Endothelial cell of umbilical vein (primary cell): ENCODE measurements around the gene CACNA2D1. TPM values are rescaled to one million over a fixed set of nuclear protein-coding genes. Genes with fewer than 3 reads are reported as not detected.

Experiments used
- BruUV-seq: library from RNA; stranded (reverse); fragments of 400-500 nt; replicated peaks from 2 replicates; lab custom pipeline; 2021; lab: Mats Ljungman, UMichigan
- CTCF ChIA-PET: fragments of 300-600, 350-600 bp; sonication (Branson Sonifier 250); formaldehyde crosslinking; loops from one replicate; lab custom pipeline; 2021; ENCODE audit warnings: antibody characterized with exemption, inconsistent platforms; lab: Charles Lee
- POLR2A ChIA-PET: fragments of 300-600, 350-600 bp; sonication (Branson Sonifier 250); formaldehyde crosslinking; loops from one replicate; lab custom pipeline; 2021; ENCODE audit warnings: antibody characterized with exemption, inconsistent platforms; lab: Charles Lee
- DNase-seq: peaks from one replicate; pipeline ENCODE4 v3.0.0-alpha.2; 2011; ENCODE audit warnings: low read depth, low spot score
- FAIRE-seq: peaks from 2 replicates; lab custom pipeline; 2011; peaks lifted over from hg19 to GRCh38; lab: Jason Lieb, UNC
- H2AFZ ChIP-seq: 2 replicates; pipeline ENCODE4 v1.6.0; 2012; ENCODE audit warnings: low read depth, low read length, control low read depth, inconsistent platforms
- H3K27ac ChIP-seq: 2 replicates; pipeline ENCODE4 v1.5.1; 2011; ENCODE audit warnings: low read depth, mild to moderate bottlenecking, control low read depth, low read length, moderate library complexity; ENCODE audit not compliant: insufficient read depth
- H3K27me3 ChIP-seq, 2 experiments: 2 replicates each; pipeline versions ENCODE4 v1.6.0 to v1.6.1; 2011; ENCODE audit warnings: low read length in 2 of 2, mixed read lengths in 1 of 2; ENCODE audit not compliant: control insufficient read depth in 2 of 2, insufficient read depth in 2 of 2
- H3K36me3 ChIP-seq, 2 experiments: 2 replicates in 1 of 2; 3 replicates in 1 of 2; pipeline ENCODE4 v1.5.1; 2011; ENCODE audit warnings: low read length in 2 of 2, mild to moderate bottlenecking in 1 of 2, moderate library complexity in 1 of 2; ENCODE audit not compliant: control insufficient read depth in 2 of 2, insufficient read depth in 2 of 2; ENCODE audit errors: extremely low read depth in 1 of 2
- H3K4me1 ChIP-seq: 3 replicates; pipeline ENCODE4 v1.5.1; 2011; ENCODE audit warnings: mild to moderate bottlenecking, low read length; ENCODE audit not compliant: control insufficient read depth, insufficient read depth; ENCODE audit errors: extremely low read depth
- H3K4me2 ChIP-seq: 2 replicates; pipeline ENCODE4 v1.6.1; 2011; ENCODE audit warnings: low read length, control low read depth, mixed read lengths; ENCODE audit not compliant: insufficient read depth
- H3K4me3 ChIP-seq, 3 experiments: fragments of 200-600 bp in 1 of 3; sonication (generic), shearing (Covaris generic) in 1 of 3; replicated peaks in 1 of 3; 2 replicates each; pipeline ENCODE4 v1.5.1; 2011 to 2016; ENCODE audit warnings: control low read depth in 3 of 3, low read length in 3 of 3, mild to moderate bottlenecking in 2 of 3, inconsistent platforms in 1 of 3, low read depth in 1 of 3, moderate library complexity in 1 of 3; ENCODE audit not compliant: insufficient read depth in 1 of 3
- H3K79me2 ChIP-seq: 2 replicates; pipeline ENCODE4 v1.6.0; 2012; ENCODE audit warnings: low read length, inconsistent platforms; ENCODE audit not compliant: control insufficient read depth, insufficient read depth
- H3K9ac ChIP-seq: replicated peaks from 2 replicates; pipeline ENCODE3; 2011; ENCODE audit warnings: low read length, control low read depth; ENCODE audit not compliant: insufficient read depth; ENCODE audit errors: extremely low read depth
- H3K9me1 ChIP-seq: replicated peaks from 3 replicates; pipeline ENCODE4 v1.6.0; 2011; ENCODE audit warnings: mild to moderate bottlenecking, low read length; ENCODE audit not compliant: control insufficient read depth, insufficient read depth; ENCODE audit errors: extremely low read depth
- H3K9me3 ChIP-seq: replicated peaks from 2 replicates; pipeline ENCODE4 v1.5.1; 2012; ENCODE audit warnings: low read length, inconsistent platforms; ENCODE audit not compliant: control insufficient read depth, insufficient read depth
- H4K20me1 ChIP-seq: replicated peaks from 2 replicates; pipeline ENCODE3; 2011; ENCODE audit warnings: mild to moderate bottlenecking, low read length; ENCODE audit not compliant: control insufficient read depth, insufficient read depth; ENCODE audit errors: extremely low read depth
- CTCF ChIP-seq, 2 donors: IDR thresholded peaks; 1 replicate in 1 of 2; 2 replicates in 1 of 2; pipeline ENCODE4 v1.5.1; 2011; ENCODE audit warnings: low read length in 2 of 2, mild to moderate bottlenecking in 2 of 2, moderate library complexity in 2 of 2, control low read depth in 1 of 2, inconsistent platforms in 1 of 2, low read depth in 1 of 2; ENCODE audit not compliant: insufficient read depth in 1 of 2; ENCODE audit errors: extremely low read depth in 1 of 2
- EZH2 ChIP-seq: IDR thresholded peaks from 2 replicates; pipeline ENCODE4 v1.6.1; 2012; ENCODE audit warnings: borderline replicate concordance, low read depth, mild to moderate bottlenecking, moderate library complexity, low read length, inconsistent platforms; ENCODE audit not compliant: severe bottlenecking
- FOS ChIP-seq: IDR thresholded peaks from 2 replicates; pipeline ENCODE4 v1.6.1; 2011; ENCODE audit warnings: mild to moderate bottlenecking, low read length, moderate library complexity, borderline replicate concordance; ENCODE audit not compliant: insufficient read depth
- GATA2 ChIP-seq: IDR thresholded peaks from 2 replicates; pipeline ENCODE4 v1.7.0; 2011; ENCODE audit warnings: low read depth, mild to moderate bottlenecking, moderate library complexity, mixed read lengths, low read length; ENCODE audit not compliant: insufficient read length, insufficient read depth
- JUN ChIP-seq: IDR thresholded peaks from 2 replicates; pipeline ENCODE4 v1.6.1; 2011; ENCODE audit warnings: borderline replicate concordance, low read depth; ENCODE audit not compliant: insufficient read length, insufficient read depth
- MAX ChIP-seq: IDR thresholded peaks from 2 replicates; pipeline ENCODE4 v1.6.1; 2011; ENCODE audit not compliant: insufficient read depth, insufficient read length
- MYC ChIP-seq: IDR thresholded peaks from one replicate; pipeline ENCODE4 v1.6.1; 2011; ENCODE audit warnings: mild to moderate bottlenecking, low read depth, low read length
- POLR2A ChIP-seq: IDR thresholded peaks from 2 replicates; pipeline ENCODE4 v1.6.1; 2012; ENCODE audit warnings: low read depth, mild to moderate bottlenecking, control low read depth, low read length
- POLR2AphosphoS5 ChIP-seq: IDR thresholded peaks from 2 replicates; pipeline ENCODE4 v1.6.1; 2012; ENCODE audit warnings: low read depth, mild to moderate bottlenecking, control low read depth, low read length, moderate library complexity; ENCODE audit not compliant: insufficient read depth
- dilution Hi-C: fragments of 300-500 bp; cut with MboI; formaldehyde crosslinking; loops from one replicate; pipeline ENCODE4 v1.15.0; 2019; ENCODE audit warnings: low sequenced_read_pairs; ENCODE audit not compliant: extremely low pct_ligation_motif_present
- intact Hi-C: fragments of 100-400 bp; cut with micrococcal nuclease; formaldehyde crosslinking; loops from one replicate; pipeline ENCODE4 v1.10.0; 2022
- polyA plus RNA-seq, 4 experiments: library from polyadenylated mRNA; depleted of rRNA in 3 of 4; stranded (reverse) in 3 of 4; unstranded in 1 of 4; fragments of >200 nt; gene quantifications; 2 replicates each; pipeline versions ENCODE4 v1.2.1 to v1.2.3, GENCODE V29; 2011 to 2012; ENCODE audit warnings: missing spikeins in 1 of 4
- total RNA-seq: library from RNA; stranded (reverse); gene quantifications from 2 replicates; pipeline ENCODE4 v1.2.3, GENCODE V29; 2021

The CACNA2D1 gene
- total and polyA plus RNA-seq, 2 donors (not counting 3 experiments of a cell fraction or from before 2014, with no cell fraction given), result 4.1 to 38.6 TPM

GRCh38 chr7:82404652-82405051 is 38.9 kb downstream of the CACNA2D1 start:
- Histone ChIP-seq H3K9me1 (no peaks in the 10 kb centered on the region), H3K27me3 (no peaks in the 10 kb centered on the region), H3K36me3 (no peaks in the 10 kb centered on the region), H3K4me3 (no peak overlapping the region), H2AFZ (no peak overlapping the region), H3K27ac (no peak overlapping the region), H3K79me2 (no peaks in the 10 kb centered on the region), H3K4me1 (no peaks in the 10 kb centered on the region), H3K4me2 (no peak overlapping the region), H3K9me3 (no peaks in the 10 kb centered on the region), H4K20me1 (no peaks in the 10 kb centered on the region), H3K9ac (no peak overlapping the region)
- intact Hi-C loops, result loop anchor here (5.0 kb wide), 1 partner anchor 1547 kb away; no protein-coding TSS in a partner anchor
- DNase-seq (no peak), FAIRE-seq (no peak)
- dilution Hi-C loops, result no loop called here
- ChIA-PET CTCF (interaction anchor here (1.3 kb wide), 1 partner anchor 10 kb away, joined by 3 read pairs; no protein-coding TSS in a partner anchor), POLR2A (no interaction called here)
- BruUV-seq, result no TSS peak
- TF ChIP-seq MYC, result no peak
- no peak for TF ChIP-seq GATA2
- TF ChIP-seq EZH2, result no peak
- TF ChIP-seq POLR2A, result no peak
- no peak for TF ChIP-seq JUN
- no peak for TF ChIP-seq POLR2AphosphoS5

GRCh38 chr7:82404094-82404493 is 39.5 kb downstream of the CACNA2D1 start:
- no peak overlapping the region for H3K27ac ChIP-seq
- H3K4me1 ChIP-seq, result no peaks in the 10 kb centered on the region
- dilution Hi-C loops (no loop called here), intact Hi-C loops (no loop called here)
- no peak overlapping the region for H3K4me2 ChIP-seq
- POLR2A ChIA-PET, result no interaction called here
- no peaks in the 10 kb centered on the region for H3K36me3 ChIP-seq
- no peak for DNase-seq
- H3K9me1 ChIP-seq, result no peaks in the 10 kb centered on the region
- FAIRE-seq, result no peak
- H3K79me2 ChIP-seq, result no peaks in the 10 kb centered on the region
- H3K9ac ChIP-seq, result no peak overlapping the region
- no peaks in the 10 kb centered on the region for H3K9me3 ChIP-seq
- CTCF ChIA-PET, result interaction anchor here (1.3 kb wide), 1 partner anchor 9 kb away, joined by 3 read pairs; no protein-coding TSS in a partner anchor
- TF ChIP-seq CTCF (IDR thresholded peaks at IDR 0.05; ENCODE audit: extremely low read depth in 1 of 2, insufficient read depth in 1 of 2, low read depth in 1 of 2, low read length in 2 of 2) (no peak), GATA2 (no peak), MYC (no peak), POLR2A (no peak), EZH2 (no peak), MAX (no peak), POLR2AphosphoS5 (no peak), FOS (no peak), JUN (no peak)
- BruUV-seq, result no TSS peak
- no peak overlapping the region for H3K4me3 ChIP-seq
- H4K20me1 ChIP-seq, result no peaks in the 10 kb centered on the region
- H2AFZ ChIP-seq, result no peak overlapping the region
- no peaks in the 10 kb centered on the region for H3K27me3 ChIP-seq
